GM12878 (cell line): ENCODE results near the gene CXCL9. TPM values are rescaled to one million over a fixed set of nuclear protein-coding genes. Genes with fewer than 3 reads are reported as not detected.

Experiments used
- ATAC-seq: fragments of 200-7000 bp; cut with Tn5 transposase; 3 replicates; pipeline ENCODE4 v1.9.1; 2020; ENCODE audit warnings: mild to moderate bottlenecking, moderate library complexity
- BruUV-seq: library from RNA; stranded (reverse); fragments of 400-500 nt; replicated peaks from 2 replicates; lab custom pipeline; 2021; lab: Mats Ljungman, UMichigan
- CTCF ChIA-PET: fragments of 300-600 bp; sonication (Branson Sonifier 250); formaldehyde crosslinking; extraction: SDS; loops from one replicate; lab custom pipeline; 2021; ENCODE audit warnings: inconsistent platforms; lab: Yijun Ruan, JAX
- POLR2A ChIA-PET: fragments of 350-600 bp; formaldehyde crosslinking; extraction: SDS; loops from one replicate; lab custom pipeline; 2021; ENCODE audit warnings: inconsistent platforms; lab: Charles Lee
- RAD21 ChIA-PET: fragments of 300-600 bp; sonication (Branson Sonifier 250); formaldehyde crosslinking; loops from one replicate; lab custom pipeline; 2023; ENCODE audit warnings: antibody characterized with exemption; ENCODE audit not compliant: unreplicated experiment; lab: Charles Lee
- SMC1A ChIA-PET: fragments of 300-600 bp; sonication (Branson Sonifier 250); formaldehyde crosslinking; loops from one replicate; lab custom pipeline; 2023; ENCODE audit not compliant: unreplicated experiment, uncharacterized antibody; lab: Charles Lee
- DNase-seq: peaks from one replicate; pipeline ENCODE4 v3.0.0-alpha.2; 2011; ENCODE audit warnings: low read depth, low spot score
- FAIRE-seq: peaks from 3 replicates; lab custom pipeline; 2011; peaks lifted over from hg19 to GRCh38; lab: Jason Lieb, UNC
- H2AFZ ChIP-seq: 2 replicates; pipeline ENCODE4 v1.6.0; 2011; ENCODE audit warnings: low read depth, low read length, control low read depth; ENCODE audit not compliant: control insufficient read depth
- H3K27ac ChIP-seq: 2 replicates; pipeline ENCODE4 v1.5.1; 2011; ENCODE audit warnings: control low read depth; ENCODE audit not compliant: control insufficient read depth, insufficient read depth
- H3K27me3 ChIP-seq, 2 experiments: replicated peaks in 1 of 2; 2 replicates each; pipeline versions ENCODE4 v1.6.0 to v1.6.1; 2011; ENCODE audit warnings: low read length in 1 of 2; ENCODE audit not compliant: control insufficient read depth in 2 of 2, insufficient read depth in 2 of 2
- H3K36me3 ChIP-seq, 2 experiments: 2 replicates each; pipeline ENCODE4 v1.5.1; 2011; ENCODE audit warnings: low read length in 1 of 2; ENCODE audit not compliant: control insufficient read depth in 2 of 2, insufficient read depth in 2 of 2
- H3K4me1 ChIP-seq: 2 replicates; pipeline ENCODE4 v1.6.1; 2011; ENCODE audit warnings: mild to moderate bottlenecking, low read length, moderate library complexity, mixed read lengths; ENCODE audit not compliant: control insufficient read depth, insufficient read depth
- H3K4me2 ChIP-seq: 2 replicates; pipeline ENCODE4 v1.6.0; 2011; ENCODE audit warnings: control low read depth; ENCODE audit not compliant: control insufficient read depth, insufficient read depth
- H3K4me3 ChIP-seq: fragments of 200-600 bp; sonication (generic); 2 replicates; pipeline ENCODE4 v1.5.1; 2016
- H3K79me2 ChIP-seq: 2 replicates; pipeline ENCODE4 v1.6.0; 2011; ENCODE audit warnings: low read length; ENCODE audit not compliant: control insufficient read depth, insufficient read depth
- H3K9ac ChIP-seq: 2 replicates; pipeline ENCODE4 v1.8.0; 2011; ENCODE audit warnings: low read length, control low read depth, mixed read lengths; ENCODE audit not compliant: control insufficient read depth, insufficient read depth
- H3K9me3 ChIP-seq: replicated peaks from 3 replicates; pipeline ENCODE4 v1.5.1; 2011; ENCODE audit warnings: mild to moderate bottlenecking, low read length; ENCODE audit not compliant: control insufficient read depth, insufficient read depth
- H4K20me1 ChIP-seq: 2 replicates; pipeline ENCODE4 v1.6.0; 2011; ENCODE audit not compliant: control insufficient read depth, insufficient read depth
- BACH1 ChIP-seq: fragments of 450-650 bp; IDR thresholded peaks from 2 replicates; pipeline ENCODE4 v1.6.1; 2017; ENCODE audit warnings: mild to moderate bottlenecking, borderline replicate concordance
- IRF3 ChIP-seq: fragments of 450-650 bp; IDR thresholded peaks from 2 replicates; pipeline ENCODE4 v1.6.1; 2014; ENCODE audit warnings: mild to moderate bottlenecking
- MTA2 ChIP-seq: fragments of 450-650 bp; IDR thresholded peaks from 2 replicates; pipeline ENCODE4 v1.6.1; 2016; ENCODE audit warnings: low read depth, mild to moderate bottlenecking, moderate library complexity
- SRF ChIP-seq, 2 experiments: IDR thresholded peaks; 2 replicates each; pipeline ENCODE4 v1.6.1; 2011; ENCODE audit warnings: low read depth in 2 of 2, low read length in 2 of 2, mild to moderate bottlenecking in 1 of 2, moderate library complexity in 1 of 2
- ZBTB33 ChIP-seq: fragments of 450-650 bp; IDR thresholded peaks from 2 replicates; pipeline ENCODE4 v1.6.1; 2017; ENCODE audit warnings: mild to moderate bottlenecking
- WGBS: methylation state at CpG from one replicate; pipeline ENCODE4 v1.1.6; 2016; ENCODE audit warnings: low lambda C conversion rate; ENCODE audit not compliant: insufficient replicate concordance, insufficient coverage; ENCODE audit errors: missing lambda C conversion rate; 5-methylcytosine and 5-hydroxymethylcytosine counted together
- in situ Hi-C: fragments of 300-500 bp; cut with MboI; formaldehyde crosslinking; loops from 9 replicates; pipeline ENCODE4 v1.14.3; 2018; ENCODE audit warnings: mixed read lengths
- intact Hi-C: fragments of 100-400 bp; cut with micrococcal nuclease; formaldehyde crosslinking; loops from one replicate; pipeline ENCODE4 v1.14.2; 2022; ENCODE audit not compliant: unreplicated experiment
- polyA plus RNA-seq, 11 experiments: library from polyadenylated mRNA; depleted of rRNA in 4 of 11; unstranded in 6 of 11; stranded (reverse) in 5 of 11; fragments of >200 nt; fragmentation: Nextera tagmentation in 4 of 11; fragmentation: Illumina TruSeq in 1 of 11; extraction: Ambion mirVana in 4 of 11; extraction: Trizol in 1 of 11; gene quantifications; 1 replicate in 1 of 11; 2 replicates in 10 of 11; pipeline versions ENCODE4 v1.2.1 to v1.2.3, GENCODE V29; 2011 to 2016; ENCODE audit warnings: inconsistent platforms in 2 of 11, missing spikeins in 2 of 11, low read depth in 1 of 11
- total RNA-seq, 4 experiments: library from RNA; depleted of rRNA in 3 of 4; stranded (reverse); fragments of >200 nt in 3 of 4; fragmentation: Illumina TruSeq in 1 of 4; extraction: Trizol in 1 of 4; gene quantifications; 2 replicates each; pipeline versions ENCODE4 v1.2.1 to v1.2.3, GENCODE V29; 2013 to 2021

CXCL9 gene
- total and polyA plus RNA-seq, 10 of the 15 experiments (the other 5 are each of a cell fraction or from before 2014, with no cell fraction given), result 0.03 to 0.46 (median 0.22) TPM; not detected in 1

GRCh38 chr4:76036855-76037254, 29.5 kb upstream of the CXCL9 start (continued):
- no peak for TF ChIP-seq ZBTB33
- no peak for TF ChIP-seq MTA2

- H3K9me3 ChIP-seq, result no peaks in the 10 kb centered on the region
- FAIRE-seq (peak; percentile 7), DNase-seq (no peak), ATAC-seq (no peak)
- TF ChIP-seq SRF (IDR thresholded peaks at IDR 0.05; ENCODE audit: low read depth in 2 of 2, low read length in 2 of 2) (no peak), IRF3 (no peak), BACH1 (no peak)
- ChIA-PET SMC1A (interaction anchor here (1.0 to 3.3 kb wide), 4 partner anchors 16 to 40 kb away, joined by 3 to 13 read pairs (median 9); no protein-coding TSS in a partner anchor), CTCF (interaction anchor here (0.7 to 3.9 kb wide), 5 partner anchors 19 to 140 kb away, joined by 3 to 20 read pairs (median 3); no protein-coding TSS in a partner anchor), POLR2A (no interaction called here), RAD21 (interaction anchor here (1.6 kb wide), 1 partner anchor 32 kb away, joined by 4 read pairs; no protein-coding TSS in a partner anchor)
- BruUV-seq, result no TSS peak
- no peak within 1 kb of the TSS for H2AFZ ChIP-seq
- no peaks in the 10 kb centered on the region; a peak in 1 of 4 replicates for H3K27me3 ChIP-seq
- no peaks in the 10 kb centered on the region for H3K79me2 ChIP-seq
- no peak within 1 kb of the TSS for H3K27ac ChIP-seq
- no peak within 1 kb of the TSS for H3K4me3 ChIP-seq
- no peak within 1 kb of the TSS; the same call in 1 of the 2 replicates for H3K4me2 ChIP-seq
- H4K20me1 ChIP-seq, result no peaks in the 10 kb centered on the region
- H3K4me1 ChIP-seq, result no peaks in the 10 kb centered on the region
- H3K9ac ChIP-seq, result no peak within 1 kb of the TSS
- H3K36me3 ChIP-seq, result no peaks in the 10 kb centered on the region
- WGBS, result 95% methylated on average over 2 of the region's 2 CpGs
- in situ Hi-C loops, result no loop called here
- intact Hi-C loops, result no loop called here
Observed at GRCh38 chr4:76035799-76036380, 28.6 kb upstream of the CXCL9 start, which contains the start of gene CXCL11. Gene CXCL11, minus strand, starts transcription at chr4:76036070. Its CDS starts 83 bp downstream, at chr4:76035987.
